DMS114 treated with DMSO at 0.1 percent for 48 hours (cell line): ENCODE measurements around the gene COL4A3.
"Not testable (repeated sequence)": the region's sequence is repeated elsewhere in the genome, so short reads cannot be mapped to it uniquely, and the experiment has no call there.

Source experiments
- DNase-seq: peaks from one replicate; lab custom pipeline; 2025; ENCODE audit not compliant: unreplicated experiment; lab: John Stamatoyannopoulos, UW

COL4A3 gene

GRCh38 chr2:227205701-227206100 lies 41.3 kb downstream of the COL4A3 start:
- DNase-seq, result no peak

GRCh38 chr2:227206406-227206805 lies 42.0 kb downstream of the COL4A3 start:
- DNase-seq, result no peak

DNA sequence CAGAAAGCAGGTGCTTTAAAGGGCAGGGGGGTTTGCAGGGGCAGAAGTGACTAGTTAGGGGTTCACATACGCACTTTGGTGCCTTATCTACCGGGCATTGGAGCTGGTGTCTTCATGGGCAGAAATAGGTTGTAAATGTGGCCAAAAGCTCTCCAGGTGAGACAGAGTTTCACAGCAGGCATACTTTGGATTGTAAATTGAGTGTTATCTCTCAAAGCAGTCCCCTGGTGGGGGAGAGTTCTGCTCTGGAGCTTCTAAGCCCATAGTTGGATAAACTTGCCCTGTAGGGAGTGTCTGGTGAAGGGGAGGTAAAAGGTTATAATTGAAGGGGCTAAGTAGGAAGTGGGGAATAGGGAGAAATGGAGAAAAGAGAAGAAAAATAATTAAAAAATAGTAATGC lies 43.1 kb downstream of the COL4A3 start:
- DNase-seq, result no peak

- DNase-seq, result no peak
Measured at GRCh38 chr2:227214622-227215041, 50.2 kb downstream of the COL4A3 start.

DNA sequence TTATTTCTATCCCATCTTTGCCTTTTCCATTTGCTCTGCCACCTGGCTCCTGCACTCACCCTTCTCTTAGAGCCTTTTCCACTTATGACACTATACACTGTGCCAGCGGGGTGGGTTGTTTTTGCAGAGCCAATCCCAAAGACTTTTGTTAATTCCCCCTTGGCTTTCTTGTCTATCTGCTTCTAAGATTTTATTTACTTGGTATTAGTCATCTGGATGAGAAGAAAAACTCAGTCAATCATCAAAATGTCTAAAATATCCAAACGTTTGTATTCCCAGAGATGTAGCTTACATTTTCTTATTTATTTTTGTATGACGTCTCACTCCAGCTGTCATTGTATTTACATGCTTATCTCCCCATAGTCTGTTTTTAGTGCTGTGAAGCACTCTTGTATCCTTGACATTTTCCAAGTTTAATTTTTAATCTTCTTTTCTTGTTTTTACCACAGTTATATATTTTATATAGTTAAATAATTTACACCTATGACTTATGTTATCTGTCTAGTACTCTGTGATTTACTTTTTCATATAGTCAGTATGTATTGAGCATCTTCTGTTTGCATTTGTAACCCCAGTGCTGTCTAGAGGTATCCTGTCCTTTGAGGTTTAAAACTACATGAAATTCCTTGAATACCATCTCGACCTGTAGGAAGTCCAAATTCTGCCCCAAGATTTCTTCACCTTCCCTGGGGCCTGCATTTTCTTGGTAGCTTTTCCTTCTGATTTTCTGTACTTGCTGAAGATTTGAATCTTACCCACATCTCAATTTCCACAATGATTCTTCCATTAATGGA lies 55.1 kb downstream of the COL4A3 start:
- no peak for DNase-seq

DNA sequence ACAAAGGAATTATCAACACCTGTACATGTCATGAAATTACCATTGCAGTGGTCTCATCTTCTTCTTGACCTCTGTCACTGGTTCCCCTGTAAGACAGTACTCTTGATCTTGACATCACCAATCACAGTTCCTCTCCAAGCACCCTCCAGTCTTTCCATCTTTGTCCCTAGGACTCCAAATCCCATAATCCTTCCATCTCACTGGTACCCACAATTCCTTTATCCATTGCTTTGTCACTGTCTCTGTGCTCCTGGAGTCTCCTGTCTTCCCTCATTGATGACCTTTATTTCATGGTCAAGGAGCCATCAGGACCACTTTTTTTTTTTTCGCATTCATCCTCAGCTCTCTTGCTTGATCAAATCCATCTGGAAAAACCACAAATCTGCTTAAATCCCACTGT lies 56.7 kb downstream of the COL4A3 start:
- DNase-seq, result no peak

- DNase-seq, result no peak
Measured at GRCh38 chr2:227222292-227222691, 57.9 kb downstream of the COL4A3 start.

DNA sequence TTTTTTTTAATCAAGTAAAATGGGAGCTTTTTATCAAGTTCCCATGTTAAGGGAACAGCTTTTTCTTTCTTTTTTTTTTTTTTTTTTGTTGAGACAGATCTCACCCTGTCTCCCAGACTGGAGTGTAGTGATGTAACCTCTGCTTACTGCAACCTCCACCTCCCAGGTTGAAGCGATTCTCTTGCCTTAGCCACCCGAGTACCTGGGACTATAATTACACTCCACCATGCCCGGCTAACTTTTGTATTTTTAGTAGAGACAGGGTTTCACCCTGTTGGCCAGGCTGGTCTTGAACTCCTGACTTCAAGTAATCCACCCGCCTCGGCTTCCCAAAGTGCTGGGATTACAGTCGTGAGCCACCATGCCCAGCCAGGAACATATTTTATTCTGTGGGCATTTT lies 61.2 kb downstream of the COL4A3 start:
- DNase-seq, result not testable (repeated sequence)

DNA sequence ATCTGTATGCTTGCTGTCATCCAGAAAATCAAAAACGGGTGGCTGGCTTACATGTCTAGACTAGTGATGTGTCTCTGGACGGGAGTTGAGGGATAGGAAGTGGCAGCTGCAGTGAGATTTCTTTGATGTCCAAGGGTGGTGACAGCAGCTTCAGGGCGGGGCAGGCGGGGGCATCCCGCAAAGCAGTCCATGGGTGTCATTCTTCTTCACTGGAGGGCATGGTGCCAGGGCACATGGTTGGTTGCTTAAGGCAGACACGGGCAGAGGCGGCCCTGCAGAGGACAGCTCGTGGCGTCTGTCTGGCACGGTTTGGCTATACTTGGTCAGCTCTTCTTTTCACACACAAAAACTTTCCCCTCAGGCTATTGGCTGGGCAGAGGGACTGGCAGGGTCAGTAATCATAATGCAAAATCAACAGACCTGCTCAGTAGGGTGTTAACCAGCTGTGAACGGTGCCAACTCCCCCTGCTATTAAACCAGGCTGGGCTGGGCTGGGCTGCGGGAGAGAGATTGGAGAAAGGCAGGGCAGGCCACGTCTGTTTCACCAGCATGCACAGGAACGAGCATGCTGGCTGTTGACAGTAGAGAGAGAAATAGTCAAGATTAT lies 63.7 kb downstream of the COL4A3 start:
- DNase-seq, result no peak

GRCh38 chr2:227230151-227230550 lies 65.7 kb downstream of the COL4A3 start:
- DNase-seq, result no peak

GRCh38 chr2:227234429-227234828 lies 70.0 kb downstream of the COL4A3 start:
- DNase-seq, result no peak

GRCh38 chr2:227237786-227238185 lies 73.4 kb downstream of the COL4A3 start:
- DNase-seq, result no peak

- DNase-seq, result peak; percentile 17
Measured at GRCh38 chr2:227238238-227239237, 74.1 kb downstream of the COL4A3 start.

GRCh38 chr2:227241005-227241404 lies 76.6 kb downstream of the COL4A3 start:
- DNase-seq, result no peak

GRCh38 chr2:227248876-227249275 lies 84.5 kb downstream of the COL4A3 start:
- no peak for DNase-seq

DNA sequence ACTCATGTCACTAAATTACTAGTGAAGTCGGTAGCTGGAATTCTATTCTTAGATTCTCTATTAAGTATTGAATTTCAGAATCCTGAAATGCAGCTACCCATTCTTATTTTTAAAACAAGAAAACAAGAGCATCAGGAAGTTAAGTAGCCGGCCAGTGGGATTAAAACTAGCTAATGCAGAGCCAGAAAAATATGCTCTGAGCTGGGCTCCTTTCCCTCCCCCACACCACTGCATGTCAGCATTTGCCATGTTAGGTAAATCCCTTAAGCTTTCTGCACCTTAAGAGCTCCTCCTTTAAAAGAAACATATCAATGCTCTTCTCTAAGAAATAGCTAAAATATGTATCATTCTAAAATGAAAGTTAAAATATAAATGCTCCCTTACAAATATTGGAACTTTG lies 88.4 kb downstream of the COL4A3 start:
- DNase-seq, result no peak

GRCh38 chr2:227256605-227257004 lies 92.2 kb downstream of the COL4A3 start:
- no peak for DNase-seq

DNA sequence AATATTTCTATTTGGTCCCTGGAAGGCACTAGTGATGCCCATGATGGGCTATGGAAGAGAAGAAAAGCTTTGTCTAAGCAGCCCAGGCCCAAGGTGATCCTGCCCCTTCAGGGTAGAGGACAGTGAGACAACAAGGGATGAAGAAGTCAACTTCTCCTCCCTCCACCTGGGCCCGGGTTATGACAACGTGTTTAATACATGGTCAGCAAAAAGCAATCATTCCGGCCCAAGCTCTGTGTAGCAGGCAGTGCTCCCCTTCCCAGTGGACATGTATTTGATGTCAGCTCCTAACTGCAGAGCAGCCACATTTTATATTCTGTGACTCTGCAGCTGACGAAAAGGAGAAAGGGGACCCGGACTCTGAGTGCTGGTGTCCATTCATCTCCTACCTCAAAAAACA lies 93.4 kb downstream of the COL4A3 start:
- no peak for DNase-seq

- no peak for DNase-seq
Measured at GRCh38 chr2:227260041-227260440, 95.6 kb downstream of the COL4A3 start.

DNA sequence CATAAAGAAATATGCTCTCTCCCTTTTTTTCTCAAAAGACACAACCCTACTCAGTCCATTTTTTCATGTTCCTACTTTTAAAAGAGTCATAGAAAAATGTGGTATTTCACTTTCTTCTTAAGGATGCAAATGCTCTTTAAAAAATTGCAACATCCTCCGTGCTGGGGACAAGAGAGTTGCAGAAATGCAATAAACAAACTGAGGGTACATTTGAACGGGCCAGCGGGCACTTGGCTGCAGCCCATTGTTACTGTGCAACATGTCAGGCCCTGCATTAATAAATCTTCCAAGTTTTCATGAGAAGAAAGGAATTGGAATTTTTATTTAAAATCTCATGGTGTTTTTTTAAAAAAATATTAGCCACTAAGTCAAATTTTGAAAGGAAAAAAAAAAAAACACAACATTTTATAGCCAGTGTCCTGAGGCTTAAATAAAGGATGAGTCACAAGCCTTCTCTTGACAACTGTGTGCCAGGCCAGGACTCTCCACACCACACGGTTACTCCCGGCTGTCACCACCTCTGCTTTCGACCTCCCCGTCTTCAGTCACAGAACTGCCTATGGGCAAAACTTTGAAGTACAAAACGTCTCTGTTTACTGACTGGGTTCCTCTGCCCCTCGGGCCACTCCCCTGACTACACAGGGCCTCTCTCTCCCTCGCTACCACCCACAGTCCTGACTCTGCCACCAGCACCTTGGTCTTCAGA lies 103.1 kb downstream of the COL4A3 start:
- no peak for DNase-seq

DNA sequence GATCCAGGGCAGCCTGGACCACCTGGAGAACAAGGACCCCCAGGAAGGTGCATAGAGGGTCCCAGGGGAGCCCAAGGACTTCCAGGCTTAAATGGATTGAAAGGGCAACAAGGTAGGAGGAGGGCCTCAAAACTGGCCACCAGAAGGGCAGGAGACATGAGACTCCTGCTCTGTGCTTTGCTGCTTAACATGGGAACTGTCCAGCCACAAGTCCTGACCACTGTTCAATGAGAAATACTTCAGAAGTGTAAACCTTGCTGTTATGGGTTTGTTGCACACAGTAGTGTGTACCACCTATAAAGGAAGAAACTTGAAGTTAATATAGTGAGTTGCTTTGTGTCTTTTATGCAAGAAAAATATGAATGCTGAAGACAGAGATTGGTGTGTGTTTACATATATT lies 116.5 kb downstream of the COL4A3 start:
- no peak for DNase-seq
